ENCODE measurements around the gene TMEM144. TPM values are rescaled to one million over a fixed set of nuclear protein-coding genes. Genes with fewer than 3 reads are reported as not detected.

The TMEM144 gene
- total and polyA plus RNA-seq, 11 donors = 2.3 to 17.7 (median 10.4) TPM

DNA sequence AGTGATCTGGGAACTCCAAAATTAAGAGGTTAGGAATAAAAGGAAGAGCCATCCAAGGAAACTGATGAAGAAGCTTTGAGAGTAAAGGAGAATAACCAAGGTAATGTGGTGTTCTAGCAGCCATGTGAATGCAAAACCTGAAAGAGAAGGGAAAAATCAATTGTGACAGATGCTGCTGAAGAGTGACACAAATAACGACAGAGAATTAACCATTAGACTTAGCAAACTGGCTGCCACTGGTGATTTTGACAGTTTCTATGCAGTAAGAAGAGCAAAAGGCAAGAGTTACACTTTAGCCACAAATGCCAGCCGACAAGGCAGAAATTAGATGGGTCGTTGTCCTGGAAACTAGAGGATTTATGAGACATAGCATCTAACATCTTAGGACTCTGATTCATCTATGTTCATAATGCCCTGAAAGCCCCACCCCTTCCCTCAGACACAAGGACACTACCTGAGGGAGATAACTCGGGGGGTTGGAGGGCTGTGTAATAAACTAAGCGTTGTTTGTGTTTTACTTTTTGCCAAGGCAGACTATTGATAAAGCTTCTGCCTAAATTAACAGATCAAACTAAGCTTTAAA lies 13.0 kb upstream of the TMEM144 start:
- intact Hi-C loops (cut with DNase I) = loop anchor here in 4 of 10 donors (5.0 to 10.0 kb wide), 2 partner anchors 55 to 58 kb away; no protein-coding TSS in a partner anchor
- DNase-seq = no peak
- TF ChIP-seq POLR2A (IDR thresholded peaks at IDR 0.05) = no peak
- no peak for TF ChIP-seq CTCF (IDR thresholded peaks at IDR 0.05)
- H3K36me3 ChIP-seq = peaks cover 0 to 54% (median 12%) of the 10 kb centered on the region in 9 donors
- 94 to 96% (median 95%) methylated on average over 5 of the region's 5 CpGs for WGBS, 4 donors
- H3K27ac ChIP-seq = no peak overlapping the region
- ATAC-seq = no peak
- peaks cover 0 to 13% (median 5%) of the 10 kb centered on the region in 12 donors for H3K4me1 ChIP-seq
- H3K27me3 ChIP-seq = no peaks in the 10 kb centered on the region
- H3K9me3 ChIP-seq = no peaks in the 10 kb centered on the region
- no peak overlapping the region for H3K4me3 ChIP-seq

DNA sequence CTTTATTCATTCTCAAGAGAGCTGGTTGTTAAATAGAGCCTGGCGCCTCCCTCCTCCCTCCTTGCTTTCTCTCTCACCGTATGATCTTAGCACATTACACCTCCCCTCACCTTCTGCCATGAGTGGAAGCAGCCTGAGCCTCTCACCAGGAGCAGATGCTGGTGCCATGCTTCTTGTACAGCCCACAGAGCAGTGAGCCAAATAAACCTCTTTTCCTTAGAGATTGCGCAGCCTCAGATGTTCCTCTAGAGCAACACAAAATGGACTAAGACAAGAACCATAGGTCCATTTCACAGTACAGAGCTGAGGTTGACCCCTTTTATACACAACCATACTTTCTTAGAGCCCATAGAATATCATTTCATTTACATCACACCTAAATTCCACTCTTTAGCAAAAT lies 10.1 kb upstream of the TMEM144 start:
- no peaks in the 10 kb centered on the region for H3K9me3 ChIP-seq
- H3K27ac ChIP-seq = no peak overlapping the region
- peaks cover 0 to 69% (median 12%) of the 10 kb centered on the region in 9 donors for H3K36me3 ChIP-seq
- DNase-seq (no peak), ATAC-seq (no peak)
- TF ChIP-seq POLR2A (IDR thresholded peaks at IDR 0.05) = no peak
- TF ChIP-seq CTCF (IDR thresholded peaks at IDR 0.05) = no peak
- H3K4me1 ChIP-seq = peaks cover 0 to 14% (median 0%) of the 10 kb centered on the region in 12 donors
- intact Hi-C loops (cut with DNase I) = loop anchor here in 1 of 10 donors (5.0 kb wide), 1 partner anchor 52 kb away; no protein-coding TSS in a partner anchor
- H3K4me3 ChIP-seq = no peak overlapping the region
- H3K27me3 ChIP-seq = no peaks in the 10 kb centered on the region
- WGBS, 4 donors = 92 to 95% (median 94%) methylated on average over 3 of the region's 3 CpGs

DNA sequence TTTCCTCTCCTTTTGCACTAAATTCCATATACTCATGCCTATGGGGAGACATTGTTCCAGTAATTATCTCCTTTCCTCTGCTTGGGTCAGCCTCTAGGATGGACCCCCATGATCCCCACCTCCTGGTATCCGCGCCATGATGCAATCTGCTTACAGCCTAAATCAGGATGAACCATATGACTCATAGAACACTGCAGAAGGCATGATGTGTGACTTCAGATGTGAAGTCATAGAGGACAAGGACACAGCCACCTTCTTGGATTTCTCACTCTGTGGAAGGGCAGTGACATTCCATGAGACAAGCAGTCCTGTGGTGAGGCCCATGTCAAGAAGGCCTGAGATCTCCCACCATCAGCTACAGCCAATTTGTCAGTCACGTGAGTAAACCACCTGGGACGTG lies 9.0 kb upstream of the TMEM144 start:
- WGBS, 4 donors = 96 to 100% (median 98%) methylated on average over 4 of the region's 4 CpGs
- Histone ChIP-seq H3K27ac (no peak overlapping the region), H3K4me1 (peaks cover 0 to 14% (median 0%) of the 10 kb centered on the region in 12 donors), H3K9me3 (no peaks in the 10 kb centered on the region), H3K4me3 (no peak overlapping the region), H3K36me3 (peaks cover 0 to 69% (median 12%) of the 10 kb centered on the region in 9 donors), H3K27me3 (no peaks in the 10 kb centered on the region)
- peak in 1 of 4 donors; percentile 15 for ATAC-seq
- TF ChIP-seq POLR2A (IDR thresholded peaks at IDR 0.05) (no peak), CTCF (IDR thresholded peaks at IDR 0.05) (no peak)
- intact Hi-C loops (cut with DNase I) = loop anchor here in 1 of 10 donors (5.0 kb wide), 1 partner anchor 51 kb away; no protein-coding TSS in a partner anchor
- DNase-seq = no peak

DNA sequence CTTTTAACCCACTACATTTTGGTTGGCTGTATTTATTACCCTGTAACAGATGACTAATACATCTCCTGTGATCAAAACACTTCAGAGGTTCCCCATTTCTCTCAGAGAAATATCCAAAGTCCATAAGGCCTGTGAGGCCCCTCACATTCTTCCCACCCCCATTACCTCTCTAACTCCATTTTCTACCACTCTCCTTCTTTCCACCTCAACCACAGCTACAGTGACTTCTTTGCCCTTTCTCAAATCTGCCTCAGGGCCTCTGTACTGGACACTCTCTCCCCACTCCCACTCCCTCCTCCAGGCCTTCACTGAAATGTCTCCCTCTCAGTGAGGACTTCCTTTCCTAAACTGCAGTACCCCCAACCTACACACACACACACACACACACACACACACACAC lies 8.4 kb upstream of the TMEM144 start:
- intact Hi-C loops (cut with DNase I) = loop anchor here in 1 of 10 donors (5.0 kb wide), 1 partner anchor 50 kb away; no protein-coding TSS in a partner anchor
- peaks cover 0 to 14% (median 0%) of the 10 kb centered on the region in 12 donors for H3K4me1 ChIP-seq
- ATAC-seq (no peak), DNase-seq (no peak)
- no peak overlapping the region for H3K4me3 ChIP-seq
- no peak overlapping the region for H3K27ac ChIP-seq
- H3K36me3 ChIP-seq = peaks cover 0 to 67% (median 12%) of the 10 kb centered on the region in 9 donors
- H3K9me3 ChIP-seq = no peaks in the 10 kb centered on the region
- no peak for TF ChIP-seq POLR2A (IDR thresholded peaks at IDR 0.05)
- TF ChIP-seq CTCF (IDR thresholded peaks at IDR 0.05) = no peak
- H3K27me3 ChIP-seq = no peaks in the 10 kb centered on the region

Measured in heart left ventricle (tissue), 16 donors.